ENCODE data around the gene TBL1X. TPM values are rescaled to one million over a fixed set of nuclear protein-coding genes. Genes with fewer than 3 reads are reported as not detected.
"Not testable (repeated sequence)": the region's sequence is repeated elsewhere in the genome, so short reads cannot be mapped to it uniquely, and the experiment has no call there.

Gene TBL1X
- polyA plus RNA-seq, 1 experiment, result 24.9 TPM

GRCh38 chrX:9532349-9532748, 67.5 kb downstream of the TBL1X start:
- POLR2A ChIA-PET, result no interaction called here
- no peak for DNase-seq (ENCODE audit: low read depth, low spot score)
- TF ChIP-seq CTCF (IDR thresholded peaks at IDR 0.05; ENCODE audit: low read depth, low read length), result no peak
- Histone ChIP-seq H3K27me3 (ENCODE audit: control insufficient read depth, insufficient read depth, low read length) (no peaks in the 10 kb centered on the region), H3K27ac (ENCODE audit: low read depth, low read length) (no peak overlapping the region), H3K4me3 (ENCODE audit: low read depth, low read length) (no peak overlapping the region), H3K9me3 (ENCODE audit: control insufficient read depth, insufficient read depth, low read length) (no peaks in the 10 kb centered on the region)
- CTCF ChIA-PET, result no interaction called here

GRCh38 chrX:9533611-9534010, 68.8 kb downstream of the TBL1X start:
- Histone ChIP-seq H3K9me3 (ENCODE audit: control insufficient read depth, insufficient read depth, low read length) (no peaks in the 10 kb centered on the region), H3K4me3 (ENCODE audit: low read depth, low read length) (no peak overlapping the region), H3K27ac (ENCODE audit: low read depth, low read length) (no peak overlapping the region), H3K27me3 (ENCODE audit: control insufficient read depth, insufficient read depth, low read length) (no peaks in the 10 kb centered on the region)
- ChIA-PET CTCF (no interaction called here), POLR2A (no interaction called here)
- no peak for DNase-seq (ENCODE audit: low read depth, low spot score)
- TF ChIP-seq CTCF (IDR thresholded peaks at IDR 0.05; ENCODE audit: low read depth, low read length), result no peak

GRCh38 chrX:9534686-9535085, 69.8 kb downstream of the TBL1X start:
- TF ChIP-seq CTCF (IDR thresholded peaks at IDR 0.05; ENCODE audit: low read depth, low read length), result no peak
- Histone ChIP-seq H3K27ac (ENCODE audit: low read depth, low read length) (no peak overlapping the region), H3K27me3 (ENCODE audit: control insufficient read depth, insufficient read depth, low read length) (no peaks in the 10 kb centered on the region), H3K9me3 (ENCODE audit: control insufficient read depth, insufficient read depth, low read length) (no peaks in the 10 kb centered on the region), H3K4me3 (ENCODE audit: low read depth, low read length) (no peak overlapping the region)
- CTCF ChIA-PET, result no interaction called here
- DNase-seq (ENCODE audit: low read depth, low spot score), result no peak
- POLR2A ChIA-PET, result interaction anchor here (0.9 kb wide), 1 partner anchor 9 kb away, joined by 3 read pairs; no protein-coding TSS in a partner anchor

GRCh38 chrX:9535101-9535500, 70.2 kb downstream of the TBL1X start:
- CTCF ChIA-PET, result no interaction called here
- H3K9me3 ChIP-seq (ENCODE audit: control insufficient read depth, insufficient read depth, low read length), result no peaks in the 10 kb centered on the region
- no peaks in the 10 kb centered on the region for H3K27me3 ChIP-seq (ENCODE audit: control insufficient read depth, insufficient read depth, low read length)
- TF ChIP-seq CTCF (IDR thresholded peaks at IDR 0.05; ENCODE audit: low read depth, low read length), result no peak
- H3K4me3 ChIP-seq (ENCODE audit: low read depth, low read length), result no peak overlapping the region
- POLR2A ChIA-PET, result interaction anchor here (0.9 kb wide), 1 partner anchor 9 kb away, joined by 3 read pairs; no protein-coding TSS in a partner anchor
- H3K27ac ChIP-seq (ENCODE audit: low read depth, low read length), result no peak overlapping the region
- DNase-seq (ENCODE audit: low read depth, low spot score), result no peak

GRCh38 chrX:9536156-9536555, 71.3 kb downstream of the TBL1X start:
- CTCF ChIA-PET; DNase-seq (ENCODE audit: low read depth, low spot score); H3K9me3 ChIP-seq (ENCODE audit: control insufficient read depth, insufficient read depth, low read length); H3K4me3 ChIP-seq (ENCODE audit: low read depth, low read length); H3K27me3 ChIP-seq (ENCODE audit: control insufficient read depth, insufficient read depth, low read length); POLR2A ChIA-PET: not testable (repeated sequence)
- H3K27ac ChIP-seq (ENCODE audit: low read depth, low read length), result peak overlapping the region; percentile 31

- no peaks in the 10 kb centered on the region for H3K27me3 ChIP-seq (ENCODE audit: control insufficient read depth, insufficient read depth, low read length)
- no peak for DNase-seq (ENCODE audit: low read depth, low spot score)
- CTCF ChIA-PET, result no interaction called here
- no peaks in the 10 kb centered on the region for H3K9me3 ChIP-seq (ENCODE audit: control insufficient read depth, insufficient read depth, low read length)
- no peak overlapping the region for H3K27ac ChIP-seq (ENCODE audit: low read depth, low read length)
- H3K4me3 ChIP-seq (ENCODE audit: low read depth, low read length), result no peak overlapping the region
- no peak for TF ChIP-seq CTCF (IDR thresholded peaks at IDR 0.05; ENCODE audit: low read depth, low read length)
- POLR2A ChIA-PET, result no interaction called here
Measured at GRCh38 chrX:9537781-9538180, 72.9 kb downstream of the TBL1X start.

All from AG04450 (cell line).